Lower lobe of right lung (tissue), 2 donors: ENCODE measurements around the gene CGNL1. TPM values are rescaled to one million over a fixed set of nuclear protein-coding genes. Genes with fewer than 3 reads are reported as not detected.

Experiments
- ATAC-seq, 2 donors: fragments of 200-7000 bp; cut with Tn5 transposase; one replicate each; pipeline ENCODE4 v1.9.1; 2020 to 2022; ENCODE audit warnings: mild to moderate bottlenecking in 2 of 2, moderate library complexity in 2 of 2
- DNase-seq: peaks from one replicate; pipeline ENCODE4 v3.0.0-alpha.2; 2020
- H3K27ac ChIP-seq: fragments of 200-600 bp; one replicate; pipeline ENCODE4 v1.8.0; 2022
- H3K27me3 ChIP-seq: fragments of 200-600 bp; one replicate; pipeline ENCODE4 v1.8.0; 2022; ENCODE audit warnings: low read depth
- H3K36me3 ChIP-seq: fragments of 200-600 bp; one replicate; pipeline ENCODE4 v1.8.0; 2022; ENCODE audit warnings: mild to moderate bottlenecking
- H3K4me1 ChIP-seq: fragments of 200-600 bp; one replicate; pipeline ENCODE4 v1.8.0; 2022
- H3K4me3 ChIP-seq: fragments of 200-600 bp; one replicate; pipeline ENCODE4 v1.8.0; 2022; ENCODE audit warnings: mild to moderate bottlenecking
- H3K9me3 ChIP-seq: fragments of 200-600 bp; one replicate; pipeline ENCODE4 v1.8.0; 2022
- CTCF ChIP-seq: fragments of 200-600 bp; IDR thresholded peaks from one replicate; pipeline ENCODE4 v1.8.0; 2022; ENCODE audit warnings: antibody characterized with exemption, mild to moderate bottlenecking
- intact Hi-C: fragments of 100-400 bp; cut with DNase I; formaldehyde crosslinking; loops from one replicate; pipeline ENCODE4 v1.11.0; 2022
- total RNA-seq: library from RNA; stranded (reverse); fragmentation: NEBNext Ultra II Directional; extraction: Animal tissue kit (Norgen Biotek cat#: 25700); gene quantifications from one replicate; pipeline ENCODE4 v1.2.1, GENCODE V29; 2021
- donor health status: DM: no; HTN: yes; CAD: no; lungs with severe emphysema.

CGNL1 gene
- total RNA-seq, 1 donor from 2014 or later: 46.0 TPM

- ATAC-seq: peak; percentile 38 to 69
- Histone ChIP-seq H3K36me3 (no peaks in the 10 kb centered on the region), H3K4me1 (peaks cover 13% of the 10 kb centered on the region), H3K27me3 (no peaks in the 10 kb centered on the region), H3K9me3 (no peaks in the 10 kb centered on the region), H3K4me3 (no peak overlapping the region), H3K27ac (peak overlapping the region; percentile 21)
- no peak for TF ChIP-seq CTCF
- intact Hi-C loops: no loop called here
- no peak for DNase-seq
Observed at GRCh38 chr15:57421551-57421950, 45.2 kb downstream of the CGNL1 start.

DNA sequence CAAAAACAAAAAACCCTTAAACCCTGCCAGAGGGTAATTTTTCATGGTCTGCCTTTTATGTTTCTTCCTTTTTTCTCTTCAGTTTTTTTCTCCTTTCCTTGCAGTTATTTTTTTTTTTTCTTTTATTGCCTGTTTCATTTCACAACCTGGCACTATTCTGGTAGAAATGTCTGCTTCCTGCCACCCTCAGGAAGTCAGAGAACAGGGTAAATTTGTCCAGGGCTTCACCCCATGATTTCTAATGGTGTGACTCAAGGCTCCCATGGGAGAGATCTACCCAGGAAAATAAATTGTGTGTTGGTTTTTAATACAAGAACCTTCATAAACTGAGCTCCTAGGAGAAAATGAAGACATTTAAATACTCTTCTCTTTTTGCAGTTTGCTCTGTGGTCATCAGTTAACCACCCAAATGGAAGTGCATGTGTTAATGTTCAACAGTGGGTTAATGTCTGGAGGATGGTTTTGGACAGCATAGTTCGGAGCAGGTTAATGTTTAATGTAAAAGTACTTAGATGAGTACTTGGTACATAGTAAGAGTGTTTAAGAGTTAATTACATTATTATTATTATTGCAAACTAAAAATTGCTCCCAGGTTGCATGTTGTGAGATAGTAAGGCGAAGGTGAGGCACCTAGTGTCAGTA lies 45.9 kb downstream of the CGNL1 start:
- Histone ChIP-seq H3K27ac (peak overlapping the region; percentile 21), H3K27me3 (no peaks in the 10 kb centered on the region), H3K4me1 (peaks cover 13% of the 10 kb centered on the region), H3K4me3 (no peak overlapping the region), H3K9me3 (no peaks in the 10 kb centered on the region), H3K36me3 (no peaks in the 10 kb centered on the region)
- intact Hi-C loops: no loop called here
- DNase-seq: no peak
- no peak for TF ChIP-seq CTCF
- peak in 1 of 2 donors; percentile 55 for ATAC-seq

GRCh38 chr15:57423599-57424140 lies 47.4 kb downstream of the CGNL1 start:
- H3K27me3 ChIP-seq: no peaks in the 10 kb centered on the region
- no peak for ATAC-seq
- H3K4me1 ChIP-seq: peaks cover 13% of the 10 kb centered on the region
- no peaks in the 10 kb centered on the region for H3K9me3 ChIP-seq
- H3K27ac ChIP-seq: no peak overlapping the region
- no peak overlapping the region for H3K4me3 ChIP-seq
- H3K36me3 ChIP-seq: no peaks in the 10 kb centered on the region
- intact Hi-C loops: no loop called here
- no peak for TF ChIP-seq CTCF
- no peak for DNase-seq

DNA sequence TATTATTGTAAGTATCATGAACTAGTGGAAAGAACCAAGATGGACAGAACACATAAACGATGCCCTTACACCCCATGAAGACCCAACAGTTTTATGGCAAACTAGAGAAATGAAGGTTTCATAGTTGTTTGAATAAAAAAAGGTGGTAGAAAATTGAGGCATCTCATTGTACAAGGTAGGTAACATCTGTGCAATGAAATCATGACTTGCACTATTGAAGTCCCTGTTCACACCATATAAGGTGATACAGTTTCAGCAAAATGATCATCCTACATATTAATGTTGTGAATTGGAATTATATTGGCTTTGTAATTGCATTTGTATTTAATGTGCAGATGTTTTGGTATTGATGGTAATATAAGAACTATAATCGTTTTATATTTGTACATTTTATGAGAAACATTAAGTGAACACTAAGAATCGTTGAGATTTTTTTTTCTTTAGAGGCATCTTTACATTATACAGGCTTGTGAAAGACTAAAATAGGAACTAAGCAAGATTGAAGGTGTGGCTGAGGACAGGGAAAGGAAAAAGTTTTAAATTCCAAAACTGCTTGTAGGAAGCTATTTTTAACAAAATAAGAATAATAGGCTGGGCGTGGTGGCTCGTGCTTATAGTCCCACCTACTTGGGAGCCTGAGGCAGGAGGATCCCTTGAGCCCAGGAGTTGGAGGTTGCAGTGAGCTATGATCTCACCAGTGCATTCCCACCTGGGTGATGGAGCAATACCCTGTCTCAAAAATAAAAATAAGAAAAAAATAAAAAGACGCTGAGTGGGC lies 48.5 kb downstream of the CGNL1 start:
- ATAC-seq (no peak), DNase-seq (no peak)
- H3K36me3 ChIP-seq: no peaks in the 10 kb centered on the region
- intact Hi-C loops: no loop called here
- no peaks in the 10 kb centered on the region for H3K9me3 ChIP-seq
- peaks cover 13% of the 10 kb centered on the region for H3K4me1 ChIP-seq
- no peaks in the 10 kb centered on the region for H3K27me3 ChIP-seq
- no peak overlapping the region for H3K27ac ChIP-seq
- TF ChIP-seq CTCF: no peak
- no peak overlapping the region for H3K4me3 ChIP-seq

GRCh38 chr15:57425842-57426241 lies 49.5 kb downstream of the CGNL1 start:
- no peak for ATAC-seq
- H3K27ac ChIP-seq: no peak overlapping the region
- H3K4me3 ChIP-seq: no peak overlapping the region
- H3K9me3 ChIP-seq: no peaks in the 10 kb centered on the region
- no peak for DNase-seq
- TF ChIP-seq CTCF: no peak
- intact Hi-C loops: no loop called here
- H3K27me3 ChIP-seq: no peaks in the 10 kb centered on the region
- no peaks in the 10 kb centered on the region for H3K36me3 ChIP-seq
- H3K4me1 ChIP-seq: peaks cover 13% of the 10 kb centered on the region
